Mesendoderm (in vitro differentiated cells): Measurements from ENCODE around the gene CCDC51.

Source experiments
- DNase-seq: peaks from one replicate; pipeline ENCODE4 v3.0.0; 2013
- H2AK5ac ChIP-seq: 2 replicates; pipeline ENCODE4 v1.6.1; 2013; ENCODE audit warnings: low read length, inconsistent platforms
- H2BK120ac ChIP-seq: 2 replicates; pipeline ENCODE4 v1.6.1; 2013; ENCODE audit warnings: low read depth, mild to moderate bottlenecking, low read length, moderate library complexity, mixed read lengths
- H2BK15ac ChIP-seq: replicated peaks from 2 replicates; pipeline ENCODE4 v1.6.1; 2013; ENCODE audit warnings: low read depth, mild to moderate bottlenecking, moderate library complexity
- H2BK5ac ChIP-seq: 2 replicates; pipeline ENCODE4 v1.6.1; 2013; ENCODE audit warnings: low read length, inconsistent platforms
- H3K18ac ChIP-seq: 2 replicates; pipeline ENCODE4 v1.6.1; 2013; ENCODE audit warnings: mild to moderate bottlenecking, low read length, mixed read lengths
- H3K23ac ChIP-seq: one replicate; pipeline ENCODE4 v1.6.1; 2013; ENCODE audit warnings: low read length
- H3K27ac ChIP-seq: 2 replicates; pipeline ENCODE4 v1.5.1; 2013; ENCODE audit warnings: low read depth, mild to moderate bottlenecking, inconsistent platforms, low read length, moderate library complexity
- H3K27me3 ChIP-seq: 2 replicates; pipeline ENCODE4 v1.6.1; 2013; ENCODE audit warnings: low read length, control low read depth, mild to moderate bottlenecking, inconsistent platforms; ENCODE audit not compliant: insufficient read depth, poor library complexity
- H3K36me3 ChIP-seq: 2 replicates; pipeline ENCODE4 v1.6.1; 2013; ENCODE audit warnings: low read length, inconsistent platforms; ENCODE audit not compliant: control insufficient read depth, insufficient read depth
- H3K4ac ChIP-seq: one replicate; pipeline ENCODE4 v1.6.1; 2013; ENCODE audit warnings: low read depth, mild to moderate bottlenecking, low read length, moderate library complexity
- H3K4me1 ChIP-seq: 2 replicates; pipeline ENCODE4 v1.6.1; 2013; ENCODE audit warnings: low read depth, low read length, inconsistent platforms; ENCODE audit not compliant: control insufficient read depth
- H3K4me2 ChIP-seq: 2 replicates; pipeline ENCODE4 v1.6.1; 2013; ENCODE audit warnings: low read length
- H3K4me3 ChIP-seq: 2 replicates; pipeline ENCODE4 v1.5.1; 2013; ENCODE audit warnings: mild to moderate bottlenecking, low read length
- H3K56ac ChIP-seq: one replicate; pipeline ENCODE4 v1.6.1; 2013; ENCODE audit warnings: low read length
- H3K79me1 ChIP-seq: 2 replicates; pipeline ENCODE4 v1.6.1; 2013; ENCODE audit warnings: low read length, inconsistent platforms
- H3K79me2 ChIP-seq: 2 replicates; pipeline ENCODE4 v1.6.1; 2013; ENCODE audit warnings: mild to moderate bottlenecking, low read length; ENCODE audit not compliant: control insufficient read depth, insufficient read depth
- H3K9ac ChIP-seq: 2 replicates; pipeline ENCODE4 v1.6.1; 2013; ENCODE audit warnings: low read length, inconsistent platforms
- H4K5ac ChIP-seq: one replicate; pipeline ENCODE4 v1.6.1; 2013; ENCODE audit warnings: low read length
- H4K8ac ChIP-seq: one replicate; pipeline ENCODE4 v1.6.1; 2013; ENCODE audit warnings: low read depth, mild to moderate bottlenecking, control low read depth, low read length, moderate library complexity
- WGBS: extraction: QIAGEN DNeasy Blood & Tissue Kit; methylation state at CpG from one replicate; pipeline ENCODE4 v1.1.7; 2013; ENCODE audit warnings: low lambda C conversion rate, missing lambda C conversion rate; ENCODE audit not compliant: insufficient coverage; ENCODE audit errors: extremely low coverage; 5-methylcytosine and 5-hydroxymethylcytosine counted together

Gene CCDC51

DNA sequence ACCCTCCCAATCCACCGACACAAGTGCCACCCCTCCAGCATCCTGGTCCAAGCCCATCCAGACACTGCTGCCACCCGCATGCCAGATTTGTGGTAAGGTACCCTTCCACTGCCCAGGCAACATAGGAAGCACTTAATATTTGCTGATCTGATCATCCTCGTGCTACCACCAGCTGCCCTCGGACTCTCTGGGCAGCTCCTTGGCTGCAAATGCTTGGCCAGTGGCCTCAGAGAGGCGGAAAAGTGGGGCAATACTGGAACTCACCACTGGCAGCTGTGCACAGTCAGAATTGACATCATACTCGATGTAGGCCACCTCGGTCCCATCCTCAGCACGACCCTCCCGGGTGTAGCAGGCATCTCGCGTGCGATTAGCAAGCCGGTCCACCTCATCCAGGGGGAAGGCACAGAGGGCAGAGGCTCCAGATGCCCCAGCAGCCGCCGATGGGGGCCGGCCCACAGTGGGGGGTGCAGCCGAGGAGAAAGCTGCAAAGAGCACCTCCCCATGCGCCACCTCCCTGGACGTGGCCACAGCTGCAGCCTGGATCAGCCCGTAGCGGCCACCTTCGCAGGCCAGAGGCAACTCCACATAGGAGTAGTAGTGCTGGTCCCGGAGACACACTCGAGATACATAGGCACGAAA, 16.6 kb downstream of the CCDC51 start:
- Histone ChIP-seq H3K4me2 (no peak overlapping the region), H3K23ac (no peak overlapping the region), H4K5ac (no peak overlapping the region), H3K4me3 (no peak overlapping the region), H3K18ac (no peak overlapping the region), H3K27ac (no peak overlapping the region), H3K9ac (no peak overlapping the region), H2BK15ac (no peak overlapping the region), H2BK120ac (no peak overlapping the region), H3K4me1 (peaks cover 8% of the 10 kb centered on the region), H2BK5ac (no peak overlapping the region), H3K79me1 (peaks cover 33% of the 10 kb centered on the region), H3K27me3 (no peaks in the 10 kb centered on the region), H3K56ac (no peak overlapping the region), H4K8ac (no peak overlapping the region), H3K79me2 (peaks cover 49% of the 10 kb centered on the region), H2AK5ac (no peak overlapping the region), H3K36me3 (peaks cover 4% of the 10 kb centered on the region), H3K4ac (no peak overlapping the region)
- no CpG with 5 or more reads among the region's 25 CpGs for WGBS
- no peak for DNase-seq

DNA sequence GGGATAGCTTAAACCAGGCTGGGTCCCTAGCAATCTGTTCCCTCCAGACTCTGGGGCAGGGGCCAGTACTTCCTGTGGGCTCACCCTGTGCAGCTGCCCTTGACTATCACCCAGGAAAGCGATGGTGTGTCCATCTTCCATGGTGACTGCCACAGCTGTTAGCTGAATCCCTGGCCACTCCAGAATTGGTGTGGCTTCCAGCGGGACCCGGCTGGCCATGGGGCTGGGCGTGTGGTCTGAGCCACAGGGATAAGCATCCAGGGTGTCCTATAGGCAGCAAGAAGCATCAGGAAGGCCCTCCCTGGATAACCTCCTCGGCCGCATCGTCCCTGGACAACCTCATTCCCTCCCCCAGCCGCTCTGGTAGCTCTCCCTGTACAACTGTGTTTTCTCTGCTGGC, 17.2 kb downstream of the CCDC51 start:
- Histone ChIP-seq H3K79me1 (peaks cover 26% of the 10 kb centered on the region), H3K4ac (no peak overlapping the region), H2AK5ac (no peak overlapping the region), H3K27me3 (no peaks in the 10 kb centered on the region), H2BK120ac (no peak overlapping the region), H3K36me3 (peaks cover 8% of the 10 kb centered on the region), H3K4me2 (no peak overlapping the region), H4K5ac (no peak overlapping the region), H3K23ac (no peak overlapping the region), H3K18ac (no peak overlapping the region), H3K79me2 (peaks cover 42% of the 10 kb centered on the region), H3K27ac (no peak overlapping the region), H2BK15ac (no peak overlapping the region), H3K9ac (no peak overlapping the region), H3K4me3 (no peak overlapping the region), H3K56ac (no peak overlapping the region), H3K4me1 (peaks cover 2% of the 10 kb centered on the region), H4K8ac (no peak overlapping the region), H2BK5ac (no peak overlapping the region)
- WGBS, result no CpG with 5 or more reads among the region's 8 CpGs
- no peak for DNase-seq

DNA sequence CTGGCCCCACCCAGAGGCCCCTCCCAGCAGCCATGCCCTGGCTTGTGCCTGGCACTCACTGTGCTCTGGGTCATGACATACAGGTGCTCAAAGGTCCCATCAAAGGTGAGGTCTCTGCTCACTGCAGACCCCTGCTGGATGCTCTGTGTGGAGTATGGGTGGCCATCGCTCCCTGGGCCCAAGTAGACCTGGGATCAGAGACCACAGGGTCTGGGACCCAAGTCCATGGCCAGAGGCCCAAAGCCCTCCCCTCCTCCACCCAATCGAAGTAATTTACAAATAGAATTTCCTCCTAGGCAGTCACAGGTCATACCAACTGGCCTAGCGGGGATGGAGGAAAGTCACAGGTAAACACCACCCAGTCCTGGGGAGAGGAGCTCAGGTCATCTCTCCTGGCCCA, 17.6 kb downstream of the CCDC51 start:
- Histone ChIP-seq H2AK5ac (no peak overlapping the region), H3K36me3 (peaks cover 9% of the 10 kb centered on the region), H3K4me3 (no peak overlapping the region), H2BK15ac (no peak overlapping the region), H3K79me1 (peaks cover 23% of the 10 kb centered on the region), H3K56ac (no peak overlapping the region), H3K79me2 (peaks cover 38% of the 10 kb centered on the region), H4K5ac (no peak overlapping the region), H3K4ac (no peak overlapping the region), H3K27ac (no peak overlapping the region), H3K23ac (no peak overlapping the region), H3K27me3 (no peaks in the 10 kb centered on the region), H3K4me1 (no peaks in the 10 kb centered on the region), H4K8ac (no peak overlapping the region), H3K18ac (no peak overlapping the region), H3K4me2 (no peak overlapping the region), H2BK120ac (no peak overlapping the region), H2BK5ac (no peak overlapping the region), H3K9ac (no peak overlapping the region)
- no CpG with 5 or more reads among the region's 3 CpGs for WGBS
- no peak for DNase-seq

DNA sequence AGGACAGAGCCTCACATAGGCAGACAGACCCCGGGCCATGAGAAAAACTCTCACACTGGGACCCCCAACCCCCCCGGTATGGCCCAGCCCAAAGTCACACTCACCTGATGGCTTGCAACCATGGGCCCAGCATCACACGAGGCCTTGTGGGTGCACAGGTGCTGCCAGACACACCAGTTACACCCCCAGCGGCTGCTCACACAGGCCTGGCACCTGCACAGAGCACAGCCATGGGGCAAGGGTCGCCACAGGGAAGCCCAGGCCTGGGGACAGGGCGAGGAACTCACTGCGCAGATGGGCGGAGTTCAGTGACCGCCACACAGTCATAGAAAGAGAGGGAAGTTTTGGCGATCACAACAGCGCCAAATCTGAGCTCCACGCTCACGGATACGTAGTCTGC, 19.4 kb downstream of the CCDC51 start:
- H3K27ac ChIP-seq, result no peak overlapping the region
- H3K4ac ChIP-seq, result no peak overlapping the region
- no peaks in the 10 kb centered on the region for H3K4me1 ChIP-seq
- no peak overlapping the region for H3K4me3 ChIP-seq
- H3K18ac ChIP-seq, result no peak overlapping the region
- no CpG with 5 or more reads among the region's 14 CpGs for WGBS
- H2BK120ac ChIP-seq, result no peak overlapping the region
- no peak overlapping the region for H2AK5ac ChIP-seq
- no peak overlapping the region for H4K8ac ChIP-seq
- H3K23ac ChIP-seq, result no peak overlapping the region
- H2BK15ac ChIP-seq, result no peak overlapping the region
- DNase-seq, result no peak
- peaks cover 10% of the 10 kb centered on the region for H3K36me3 ChIP-seq
- no peak overlapping the region for H3K56ac ChIP-seq
- peaks cover 21% of the 10 kb centered on the region for H3K79me2 ChIP-seq
- no peak overlapping the region for H3K9ac ChIP-seq
- no peak overlapping the region for H2BK5ac ChIP-seq
- no peak overlapping the region for H4K5ac ChIP-seq
- H3K4me2 ChIP-seq, result no peak overlapping the region
- H3K79me1 ChIP-seq, result peaks cover 14% of the 10 kb centered on the region
- no peaks in the 10 kb centered on the region for H3K27me3 ChIP-seq

DNA sequence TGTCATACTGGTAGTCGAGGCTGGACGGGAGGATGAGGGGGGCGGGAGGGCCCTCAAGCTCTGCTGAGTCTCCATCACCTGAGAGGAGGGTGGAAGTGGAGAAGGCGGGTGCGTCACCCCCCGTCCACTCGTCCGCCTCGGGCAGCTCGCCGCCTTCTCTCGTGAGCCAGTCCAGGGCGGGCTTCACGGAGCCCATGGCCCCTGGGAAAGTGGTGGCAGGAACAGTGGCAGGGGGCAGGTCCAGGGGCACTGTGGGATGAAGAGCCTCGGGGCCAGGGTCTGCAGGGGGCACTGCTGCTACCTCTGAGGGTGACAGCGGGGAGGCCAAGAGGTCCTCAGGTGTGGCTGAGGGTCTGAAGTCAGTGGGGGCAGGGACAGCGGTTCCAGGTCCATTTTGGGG, 20.3 kb downstream of the CCDC51 start:
- no peak overlapping the region for H2AK5ac ChIP-seq
- no peak overlapping the region for H2BK15ac ChIP-seq
- no peak overlapping the region for H3K4ac ChIP-seq
- no peak overlapping the region for H4K5ac ChIP-seq
- peaks cover 13% of the 10 kb centered on the region for H3K79me2 ChIP-seq
- WGBS, result no CpG with 5 or more reads among the region's 17 CpGs
- H3K18ac ChIP-seq, result no peak overlapping the region
- H3K4me3 ChIP-seq, result no peak overlapping the region
- H3K4me2 ChIP-seq, result no peak overlapping the region
- peaks cover 16% of the 10 kb centered on the region for H3K36me3 ChIP-seq
- H3K23ac ChIP-seq, result no peak overlapping the region
- DNase-seq, result no peak
- peaks cover 12% of the 10 kb centered on the region for H3K79me1 ChIP-seq
- H3K27me3 ChIP-seq, result no peaks in the 10 kb centered on the region
- H4K8ac ChIP-seq, result no peak overlapping the region
- H2BK120ac ChIP-seq, result no peak overlapping the region
- no peaks in the 10 kb centered on the region for H3K4me1 ChIP-seq
- H3K27ac ChIP-seq, result no peak overlapping the region
- no peak overlapping the region for H2BK5ac ChIP-seq
- H3K56ac ChIP-seq, result no peak overlapping the region
- H3K9ac ChIP-seq, result no peak overlapping the region

DNA sequence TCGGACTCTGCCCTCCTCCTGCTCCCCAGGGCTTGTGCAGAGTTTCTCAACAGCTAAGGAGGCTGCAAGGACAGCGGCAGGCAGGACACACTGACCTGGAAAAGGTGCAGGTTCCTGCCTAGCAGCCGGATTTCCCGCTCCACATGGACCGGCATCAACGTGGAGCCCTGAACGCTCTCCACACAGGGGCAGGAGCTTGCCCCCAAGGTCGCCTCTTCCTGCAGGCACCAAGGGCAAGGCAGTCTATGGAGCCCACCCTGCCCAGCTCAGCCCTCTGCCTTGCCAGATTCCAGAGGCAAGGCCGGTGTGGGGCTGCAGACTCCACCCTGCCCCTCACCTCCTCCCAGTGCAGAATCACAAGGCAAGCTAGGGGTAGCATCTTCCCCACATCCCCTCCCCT, 20.8 kb downstream of the CCDC51 start:
- no peak overlapping the region for H3K18ac ChIP-seq
- no peak overlapping the region for H2BK15ac ChIP-seq
- H3K4me2 ChIP-seq, result no peak overlapping the region
- H3K4me1 ChIP-seq, result no peaks in the 10 kb centered on the region
- H3K23ac ChIP-seq, result no peak overlapping the region
- H3K27ac ChIP-seq, result no peak overlapping the region
- H4K5ac ChIP-seq, result no peak overlapping the region
- no peak overlapping the region for H3K4me3 ChIP-seq
- WGBS, result no CpG with 5 or more reads among the region's 9 CpGs
- H3K79me1 ChIP-seq, result peaks cover 8% of the 10 kb centered on the region
- peaks cover 17% of the 10 kb centered on the region for H3K36me3 ChIP-seq
- no peak overlapping the region for H3K9ac ChIP-seq
- no peak overlapping the region for H2AK5ac ChIP-seq
- H3K4ac ChIP-seq, result no peak overlapping the region
- H2BK5ac ChIP-seq, result no peak overlapping the region
- no peaks in the 10 kb centered on the region for H3K27me3 ChIP-seq
- DNase-seq, result no peak
- H4K8ac ChIP-seq, result no peak overlapping the region
- no peak overlapping the region for H2BK120ac ChIP-seq
- peaks cover 8% of the 10 kb centered on the region for H3K79me2 ChIP-seq
- no peak overlapping the region for H3K56ac ChIP-seq
